ENCODE data around the gene LGI4. TPM values are rescaled to one million over a fixed set of nuclear protein-coding genes. Genes with fewer than 3 reads are reported as not detected.

Gene LGI4
- total and polyA plus RNA-seq, 3 donors from 2014 or later: 4.5 to 7.9 (median 4.5) TPM

DNA sequence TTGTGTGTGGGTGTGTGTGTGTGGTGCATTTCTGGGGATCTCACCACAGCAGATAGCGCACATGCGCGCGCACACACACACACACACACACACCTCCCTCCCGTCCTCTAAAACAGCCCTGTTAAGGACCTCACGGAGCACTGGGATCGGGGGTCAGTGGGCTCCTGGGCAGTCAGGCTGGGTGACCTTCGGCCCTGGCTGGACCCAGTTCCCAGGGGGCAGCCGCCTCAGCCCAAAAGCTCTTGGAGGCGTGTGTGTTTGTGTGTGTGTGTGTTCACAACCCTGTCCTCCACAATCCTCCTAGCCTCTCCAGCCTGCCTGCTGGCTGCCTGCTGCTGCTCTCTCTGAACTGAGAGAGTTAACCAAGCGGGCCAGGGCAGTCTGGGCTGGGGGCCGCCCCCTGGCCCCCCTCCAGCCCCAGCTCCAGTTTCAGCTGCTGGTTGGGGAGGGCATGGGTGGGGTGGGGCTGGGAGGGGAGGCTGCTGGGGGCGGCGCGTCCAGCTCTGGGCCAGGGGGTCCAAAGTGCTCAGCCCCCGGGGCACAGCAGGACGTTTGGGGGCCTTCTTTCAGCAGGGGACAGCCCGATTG lies 3.5 kb upstream of the LGI4 start, which contains the start of gene FXYD1:
Gene FXYD1, plus strand, starts transcription at position 520 of the 588 bp plus-strand sequence. CDS start 1,256 bp downstream, outside the sequence.
- no peak for TF ChIP-seq POLR2A (IDR thresholded peaks at IDR 0.05)
- TF ChIP-seq, protein P1, sequence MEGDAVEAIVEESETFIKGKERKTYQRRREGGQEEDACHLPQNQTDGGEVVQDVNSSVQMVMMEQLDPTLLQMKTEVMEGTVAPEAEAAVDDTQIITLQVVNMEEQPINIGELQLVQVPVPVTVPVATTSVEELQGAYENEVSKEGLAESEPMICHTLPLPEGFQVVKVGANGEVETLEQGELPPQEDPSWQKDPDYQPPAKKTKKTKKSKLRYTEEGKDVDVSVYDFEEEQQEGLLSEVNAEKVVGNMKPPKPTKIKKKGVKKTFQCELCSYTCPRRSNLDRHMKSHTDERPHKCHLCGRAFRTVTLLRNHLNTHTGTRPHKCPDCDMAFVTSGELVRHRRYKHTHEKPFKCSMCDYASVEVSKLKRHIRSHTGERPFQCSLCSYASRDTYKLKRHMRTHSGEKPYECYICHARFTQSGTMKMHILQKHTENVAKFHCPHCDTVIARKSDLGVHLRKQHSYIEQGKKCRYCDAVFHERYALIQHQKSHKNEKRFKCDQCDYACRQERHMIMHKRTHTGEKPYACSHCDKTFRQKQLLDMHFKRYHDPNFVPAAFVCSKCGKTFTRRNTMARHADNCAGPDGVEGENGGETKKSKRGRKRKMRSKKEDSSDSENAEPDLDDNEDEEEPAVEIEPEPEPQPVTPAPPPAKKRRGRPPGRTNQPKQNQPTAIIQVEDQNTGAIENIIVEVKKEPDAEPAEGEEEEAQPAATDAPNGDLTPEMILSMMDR (IDR thresholded peaks at IDR 0.05): no peak
- Histone ChIP-seq H3K4me3 (peak within 1 kb of the TSS; percentile 31 to 50), H3K27me3 (no peaks in the 10 kb centered on the region), H3K36me3 (ENCODE audit: low read depth, missing control alignments) (no peaks in the 10 kb centered on the region), H3K9me3 (no peaks in the 10 kb centered on the region), H3K27ac (peak within 1 kb of the TSS; percentile 57 to 79), H3K4me1 (peaks cover 14% of the 10 kb centered on the region)
- WGBS, 2 donors: 68 to 81% methylated on average over 9 to 14 of the region's 18 CpGs
- no peak for DNase-seq
- intact Hi-C loops (cut with DNase I; ENCODE audit: low total_unique reads): no loop called here

DNA sequence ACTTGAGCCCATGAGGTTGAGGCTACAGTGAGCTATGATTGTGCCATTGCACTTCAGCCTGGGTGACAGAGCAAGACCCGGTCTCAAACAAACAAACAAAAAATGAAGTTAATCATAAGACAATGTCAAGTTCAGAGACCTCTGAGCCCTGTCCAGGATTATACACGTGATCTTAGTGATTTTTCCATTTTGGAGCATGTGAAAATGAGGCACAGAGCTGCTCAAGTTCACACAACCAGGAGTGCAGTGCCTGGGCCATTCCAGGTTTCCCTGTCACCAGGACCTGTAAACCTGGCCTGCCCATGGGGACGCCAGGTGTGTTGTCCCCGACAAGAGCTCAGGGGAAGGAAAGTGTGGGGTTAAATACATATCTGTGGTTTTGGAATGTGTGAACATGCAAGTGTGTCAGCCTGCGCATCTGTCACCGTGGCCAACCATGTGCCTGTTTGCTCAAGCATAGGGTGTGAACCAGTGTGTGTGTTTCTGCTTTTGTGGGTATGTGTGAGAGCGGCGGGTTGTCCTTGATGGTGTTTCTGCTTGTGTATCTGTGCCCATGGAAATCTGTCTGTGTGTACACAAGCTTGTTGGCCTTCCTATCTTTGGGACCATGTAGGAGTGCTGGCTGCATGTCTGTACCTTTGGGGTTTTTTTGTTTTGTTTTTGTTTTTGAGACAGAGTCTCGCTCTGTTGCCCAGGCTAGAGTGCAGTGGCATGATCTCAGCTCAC lies 2.3 kb upstream of the LGI4 start:
- 76 to 82% methylated on average over 9 of the region's 9 CpGs for WGBS, 2 donors
- no peaks in the 10 kb centered on the region for H3K9me3 ChIP-seq
- TF ChIP-seq POLR2A (IDR thresholded peaks at IDR 0.05): no peak
- TF ChIP-seq, protein P1 (IDR thresholded peaks at IDR 0.05): no peak
- H3K27me3 ChIP-seq: no peaks in the 10 kb centered on the region
- peaks cover 8% of the 10 kb centered on the region for H3K4me1 ChIP-seq
- DNase-seq: no peak
- no peak overlapping the region for H3K27ac ChIP-seq
- H3K36me3 ChIP-seq (ENCODE audit: low read depth, missing control alignments): no peaks in the 10 kb centered on the region
- intact Hi-C loops (cut with DNase I; ENCODE audit: low total_unique reads): no loop called here
- H3K4me3 ChIP-seq: no peak overlapping the region

DNA sequence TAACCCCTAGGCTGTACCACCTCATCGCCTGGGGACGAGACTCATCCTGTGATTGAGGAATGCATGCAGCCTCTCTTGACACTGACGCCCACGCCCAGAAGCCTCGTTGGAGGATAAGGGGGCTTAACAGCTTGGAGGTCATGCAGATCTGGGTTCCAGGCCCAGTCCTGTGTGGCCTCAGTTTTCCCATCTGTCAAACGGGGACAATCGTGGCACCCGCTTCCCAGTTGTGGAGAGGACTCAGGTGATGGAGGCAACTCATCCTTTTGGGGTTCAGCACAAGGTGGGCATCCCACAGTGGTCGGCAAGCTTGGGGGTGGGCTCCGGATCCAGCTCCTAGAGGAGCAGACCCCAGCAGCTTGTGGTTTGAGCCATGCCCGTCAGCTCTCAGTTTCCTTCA lies 1.4 kb upstream of the LGI4 start:
- H3K4me1 ChIP-seq: no peaks in the 10 kb centered on the region
- intact Hi-C loops (cut with DNase I; ENCODE audit: low total_unique reads): no loop called here
- no peak overlapping the region for H3K27ac ChIP-seq

DNA sequence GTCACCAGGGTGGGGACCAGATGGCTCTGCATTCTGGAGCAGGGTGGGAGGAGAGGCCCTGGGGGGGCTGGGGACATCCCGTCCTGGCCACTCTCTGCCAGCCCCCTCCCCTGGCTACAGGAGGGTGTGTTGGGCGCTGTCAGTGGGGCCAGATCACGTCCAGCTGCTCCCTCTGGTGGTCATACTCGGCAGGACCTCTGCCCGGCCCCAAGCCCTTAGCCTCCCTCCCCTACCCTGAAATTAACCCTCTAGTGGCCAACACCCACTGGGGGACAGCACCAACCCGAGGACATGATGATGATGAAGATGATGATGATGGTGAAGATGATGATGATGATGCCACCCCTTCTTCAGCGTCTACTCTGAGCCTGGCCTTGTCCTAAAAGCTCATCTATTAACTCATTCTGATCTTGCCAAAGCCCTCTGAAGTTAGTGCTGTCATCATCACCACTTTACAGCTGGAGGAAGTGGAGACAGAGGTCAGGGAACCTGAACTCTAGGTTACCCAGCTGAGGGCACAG lies 590 bp upstream of the LGI4 start:
- 6 to 9% methylated on average over 2 to 7 of the region's 7 CpGs for WGBS, 2 donors
- no peak overlapping the region for H3K4me3 ChIP-seq
- intact Hi-C loops (cut with DNase I; ENCODE audit: low total_unique reads): no loop called here

More for the DNA sequence above, 1.4 kb upstream of the LGI4 start:
- 74 to 89% methylated on average over 7 to 11 of the region's 11 CpGs for WGBS, 2 donors
- Histone ChIP-seq H3K27me3 (no peaks in the 10 kb centered on the region), H3K9me3 (no peaks in the 10 kb centered on the region), H3K36me3 (ENCODE audit: low read depth, missing control alignments) (no peaks in the 10 kb centered on the region), H3K4me3 (no peak overlapping the region)
- TF ChIP-seq, protein P1 (IDR thresholded peaks at IDR 0.05): no peak
- TF ChIP-seq POLR2A (IDR thresholded peaks at IDR 0.05): no peak
- DNase-seq: no peak

More for the DNA sequence above, 590 bp upstream of the LGI4 start:
- H3K27me3 ChIP-seq: no peaks in the 10 kb centered on the region
- DNase-seq: peak; percentile 81
- peak overlapping the region; percentile 65 to 70 for H3K27ac ChIP-seq
- H3K4me1 ChIP-seq: no peaks in the 10 kb centered on the region
- no peaks in the 10 kb centered on the region for H3K36me3 ChIP-seq (ENCODE audit: low read depth, missing control alignments)
- no peak for TF ChIP-seq POLR2A (IDR thresholded peaks at IDR 0.05)
- TF ChIP-seq, protein P1 (IDR thresholded peaks at IDR 0.05): peak; percentile 83 to 87 (median 84)
- H3K9me3 ChIP-seq: no peaks in the 10 kb centered on the region
